Tibial nerve (tissue), 4 donors: ENCODE results near the gene C10orf67. TPM values are rescaled to one million over a fixed set of nuclear protein-coding genes. Genes with fewer than 3 reads are reported as not detected.

Experiments used
- DNase-seq, 2 donors: peaks; one replicate each; pipeline ENCODE4 v3.0.0-alpha.2; 2019; ENCODE audit warnings: low spot score in 2 of 2
- H3K27ac ChIP-seq, 4 donors: fragments of 200-600 bp; sonication (generic) in 3 of 4; one replicate each; pipeline ENCODE4 v1.5.1; 2017 to 2019; ENCODE audit warnings: mild to moderate bottlenecking in 1 of 4
- H3K27me3 ChIP-seq, 2 donors: fragments of 200-600 bp; sonication (generic) in 1 of 2; one replicate each; pipeline versions ENCODE4 v1.5.1 to v1.6.0; 2017 to 2019
- H3K36me3 ChIP-seq, 3 donors: fragments of 200-600 bp; sonication (generic); one replicate each; pipeline ENCODE4 v1.5.1; 2018 to 2019
- H3K4me1 ChIP-seq, 4 donors: fragments of 200-600 bp; sonication (generic) in 3 of 4; one replicate each; pipeline ENCODE4 v1.5.1; 2017 to 2019
- H3K4me3 ChIP-seq, 4 donors: fragments of 200-600 bp; sonication (generic) in 3 of 4; one replicate each; pipeline ENCODE4 v1.5.1; 2017 to 2019; ENCODE audit warnings: mild to moderate bottlenecking in 1 of 4, moderate library complexity in 1 of 4
- H3K9me3 ChIP-seq, 4 donors: fragments of 200-600 bp; sonication (generic) in 3 of 4; one replicate each; pipeline ENCODE4 v1.5.1; 2017 to 2019
- CTCF ChIP-seq, 5 experiments: fragments of 200-600 bp in 3 of 5; fragments of 450-650 bp in 2 of 5; sonication (generic) in 3 of 5; IDR thresholded peaks; one replicate each; pipeline ENCODE4 v1.5.1; 2016 to 2019; ENCODE audit warnings: antibody characterized with exemption in 5 of 5, mild to moderate bottlenecking in 3 of 5, moderate library complexity in 2 of 5
- EP300 ChIP-seq, 2 donors: sonication (generic); formaldehyde crosslinking; IDR thresholded peaks; one replicate each; pipeline ENCODE4 v1.6.1; 2017; ENCODE audit warnings: antibody characterized with exemption in 2 of 2, mild to moderate bottlenecking in 1 of 2
- POLR2A ChIP-seq, 2 donors: fragments of 450-650 bp; IDR thresholded peaks; one replicate each; pipeline ENCODE4 v1.6.1; 2017; ENCODE audit warnings: antibody characterized with exemption in 2 of 2, mild to moderate bottlenecking in 2 of 2, moderate library complexity in 2 of 2
- WGBS, 2 donors: methylation state at CpG; one replicate each; pipeline ENCODE4 v1.1.5; 2018; 5-methylcytosine and 5-hydroxymethylcytosine counted together
- total RNA-seq, 4 donors: library from RNA; depleted of rRNA; stranded (reverse); fragments of >200 nt; gene quantifications; one replicate each; pipeline ENCODE4 v1.1.0, GENCODE V29; 2016

The C10orf67 gene
- total RNA-seq, 4 donors from 2014 or later: 0.30 to 1.6 (median 0.64) TPM

- no peaks in the 10 kb centered on the region for H3K36me3 ChIP-seq
- peaks cover 0 to 8% (median 0%) of the 10 kb centered on the region in 4 donors for H3K4me1 ChIP-seq
- 85 to 92% methylated on average over 4 of the region's 4 CpGs for WGBS, 2 donors
- TF ChIP-seq EP300 (IDR thresholded peaks at IDR 0.05) (no peak), POLR2A (IDR thresholded peaks at IDR 0.05) (no peak), CTCF (IDR thresholded peaks at IDR 0.05) (no peak)
- H3K27me3 ChIP-seq: no peaks in the 10 kb centered on the region
- no peak overlapping the region for H3K27ac ChIP-seq
- H3K9me3 ChIP-seq: no peaks in the 10 kb centered on the region
- no peak for DNase-seq
- H3K4me3 ChIP-seq: no peak overlapping the region
Observed at GRCh38 chr10:23375366-23375765, 30.8 kb upstream of the C10orf67 start.

- no peak overlapping the region for H3K27ac ChIP-seq
- no peaks in the 10 kb centered on the region for H3K27me3 ChIP-seq
- no peaks in the 10 kb centered on the region for H3K9me3 ChIP-seq
- no peak overlapping the region for H3K4me3 ChIP-seq
- no peak for DNase-seq
- peaks cover 0 to 8% (median 2%) of the 10 kb centered on the region in 4 donors for H3K4me1 ChIP-seq
- no peaks in the 10 kb centered on the region for H3K36me3 ChIP-seq
- TF ChIP-seq EP300 (IDR thresholded peaks at IDR 0.05): no peak
- no peak for TF ChIP-seq POLR2A (IDR thresholded peaks at IDR 0.05)
- TF ChIP-seq CTCF (IDR thresholded peaks at IDR 0.05): no peak
- WGBS, 2 donors: 56 to 93% methylated on average over 1 of the region's 1 CpG
Observed at GRCh38 chr10:23373156-23373555, 28.6 kb upstream of the C10orf67 start.

GRCh38 chr10:23371073-23371472, 26.5 kb upstream of the C10orf67 start:
- Histone ChIP-seq H3K4me1 (peaks cover 0 to 6% (median 0%) of the 10 kb centered on the region in 4 donors), H3K9me3 (no peaks in the 10 kb centered on the region), H3K27ac (no peak overlapping the region), H3K27me3 (no peaks in the 10 kb centered on the region), H3K36me3 (no peaks in the 10 kb centered on the region), H3K4me3 (no peak overlapping the region)
- no peak for TF ChIP-seq EP300 (IDR thresholded peaks at IDR 0.05)
- TF ChIP-seq POLR2A (IDR thresholded peaks at IDR 0.05): no peak
- TF ChIP-seq CTCF (IDR thresholded peaks at IDR 0.05): no peak
- WGBS, 2 donors: 74 to 82% methylated on average over 1 of the region's 1 CpG
- no peak for DNase-seq

- no peak overlapping the region for H3K27ac ChIP-seq
- H3K4me1 ChIP-seq: peaks cover 0 to 6% (median 0%) of the 10 kb centered on the region in 4 donors
- no peak for DNase-seq
- no peak overlapping the region for H3K4me3 ChIP-seq
- WGBS, 2 donors: 30 to 40% methylated on average over 3 of the region's 3 CpGs
- H3K36me3 ChIP-seq: no peaks in the 10 kb centered on the region
- no peaks in the 10 kb centered on the region for H3K27me3 ChIP-seq
- H3K9me3 ChIP-seq: no peaks in the 10 kb centered on the region
- TF ChIP-seq EP300 (IDR thresholded peaks at IDR 0.05) (no peak), CTCF (IDR thresholded peaks at IDR 0.05) (no peak), POLR2A (IDR thresholded peaks at IDR 0.05) (no peak)
Observed at GRCh38 chr10:23370106-23370505, 25.5 kb upstream of the C10orf67 start.

GRCh38 chr10:23368816-23369640, 24.4 kb upstream of the C10orf67 start:
- no peak for DNase-seq
- WGBS, 2 donors: 55 to 60% methylated on average over 7 of the region's 7 CpGs
- Histone ChIP-seq H3K4me1 (peaks cover 0 to 6% (median 0%) of the 10 kb centered on the region in 4 donors), H3K27me3 (no peaks in the 10 kb centered on the region), H3K4me3 (no peak overlapping the region), H3K9me3 (no peaks in the 10 kb centered on the region), H3K36me3 (no peaks in the 10 kb centered on the region), H3K27ac (no peak overlapping the region)
- TF ChIP-seq POLR2A (IDR thresholded peaks at IDR 0.05) (no peak), CTCF (IDR thresholded peaks at IDR 0.05) (no peak), EP300 (IDR thresholded peaks at IDR 0.05) (no peak)
